GM18508 (cell line): ENCODE results near the gene OXER1.

Source experiments
- ATAC-seq: cut with Tn5 transposase; IDR thresholded peaks from one replicate; pipeline ENCODE4 v1.9.1; 2021; ENCODE audit warnings: moderate number of reproducible peaks; ENCODE audit not compliant: insufficient read depth, unreplicated experiment

OXER1 gene

GRCh38 chr2:42771546-42772153, 7.7 kb upstream of the OXER1 start:
- ATAC-seq = no peak

GRCh38 chr2:42770288-42771131, 6.6 kb upstream of the OXER1 start:
- ATAC-seq = no peak

GRCh38 chr2:42769583-42770287, 5.8 kb upstream of the OXER1 start:
- no peak for ATAC-seq

- no peak for ATAC-seq
Observed at GRCh38 chr2:42768706-42769256, 4.8 kb upstream of the OXER1 start.

- no peak for ATAC-seq
Observed at GRCh38 chr2:42767899-42768705, 4.2 kb upstream of the OXER1 start.

- ATAC-seq = no peak
Observed at GRCh38 chr2:42767080-42767898, 3.4 kb upstream of the OXER1 start.

- no peak for ATAC-seq
Observed at GRCh38 chr2:42765686-42766085, 1.8 kb upstream of the OXER1 start.

GRCh38 chr2:42764901-42765300, 966 bp upstream of the OXER1 start:
- ATAC-seq = no peak

GRCh38 chr2:42762823-42763804, 821 bp downstream of the OXER1 start:
- no peak for ATAC-seq

- no peak for ATAC-seq
Observed at GRCh38 chr2:42762155-42762554, 1.8 kb downstream of the OXER1 start.

GRCh38 chr2:42761554-42761953, 2.4 kb downstream of the OXER1 start:
- ATAC-seq = no peak

- no peak for ATAC-seq
Observed at GRCh38 chr2:42758751-42759150, 5.2 kb downstream of the OXER1 start.

GRCh38 chr2:42757981-42758740, 5.8 kb downstream of the OXER1 start:
- no peak for ATAC-seq

GRCh38 chr2:42756966-42757513, 6.9 kb downstream of the OXER1 start:
- ATAC-seq = no peak

- ATAC-seq = no peak
Observed at GRCh38 chr2:42756150-42756775, 7.7 kb downstream of the OXER1 start.

GRCh38 chr2:42755191-42755880, 8.6 kb downstream of the OXER1 start:
- no peak for ATAC-seq
